Fibroblast of mammary gland (primary cell): ENCODE measurements around the gene EXOC8.

Experiments
- DNase-seq: peaks from one replicate; pipeline ENCODE4 v3.0.0-alpha.2; 2010; ENCODE audit warnings: low read depth
- H3K4me3 ChIP-seq: 2 replicates; pipeline ENCODE4 v1.5.1; 2011; ENCODE audit warnings: low read depth, mild to moderate bottlenecking, low read length, moderate library complexity; ENCODE audit not compliant: control insufficient read depth
- TF ChIP-seq, protein P1 (sequence below): conservative IDR thresholded peaks from 2 replicates; pipeline ENCODE4 v1.5.1; 2011; ENCODE audit warnings: low read depth, low read length, inconsistent platforms; ENCODE audit not compliant: control insufficient read depth, insufficient read depth

EXOC8 gene, protein sequence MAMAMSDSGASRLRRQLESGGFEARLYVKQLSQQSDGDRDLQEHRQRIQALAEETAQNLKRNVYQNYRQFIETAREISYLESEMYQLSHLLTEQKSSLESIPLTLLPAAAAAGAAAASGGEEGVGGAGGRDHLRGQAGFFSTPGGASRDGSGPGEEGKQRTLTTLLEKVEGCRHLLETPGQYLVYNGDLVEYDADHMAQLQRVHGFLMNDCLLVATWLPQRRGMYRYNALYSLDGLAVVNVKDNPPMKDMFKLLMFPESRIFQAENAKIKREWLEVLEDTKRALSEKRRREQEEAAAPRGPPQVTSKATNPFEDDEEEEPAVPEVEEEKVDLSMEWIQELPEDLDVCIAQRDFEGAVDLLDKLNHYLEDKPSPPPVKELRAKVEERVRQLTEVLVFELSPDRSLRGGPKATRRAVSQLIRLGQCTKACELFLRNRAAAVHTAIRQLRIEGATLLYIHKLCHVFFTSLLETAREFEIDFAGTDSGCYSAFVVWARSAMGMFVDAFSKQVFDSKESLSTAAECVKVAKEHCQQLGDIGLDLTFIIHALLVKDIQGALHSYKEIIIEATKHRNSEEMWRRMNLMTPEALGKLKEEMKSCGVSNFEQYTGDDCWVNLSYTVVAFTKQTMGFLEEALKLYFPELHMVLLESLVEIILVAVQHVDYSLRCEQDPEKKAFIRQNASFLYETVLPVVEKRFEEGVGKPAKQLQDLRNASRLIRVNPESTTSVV

DNA sequence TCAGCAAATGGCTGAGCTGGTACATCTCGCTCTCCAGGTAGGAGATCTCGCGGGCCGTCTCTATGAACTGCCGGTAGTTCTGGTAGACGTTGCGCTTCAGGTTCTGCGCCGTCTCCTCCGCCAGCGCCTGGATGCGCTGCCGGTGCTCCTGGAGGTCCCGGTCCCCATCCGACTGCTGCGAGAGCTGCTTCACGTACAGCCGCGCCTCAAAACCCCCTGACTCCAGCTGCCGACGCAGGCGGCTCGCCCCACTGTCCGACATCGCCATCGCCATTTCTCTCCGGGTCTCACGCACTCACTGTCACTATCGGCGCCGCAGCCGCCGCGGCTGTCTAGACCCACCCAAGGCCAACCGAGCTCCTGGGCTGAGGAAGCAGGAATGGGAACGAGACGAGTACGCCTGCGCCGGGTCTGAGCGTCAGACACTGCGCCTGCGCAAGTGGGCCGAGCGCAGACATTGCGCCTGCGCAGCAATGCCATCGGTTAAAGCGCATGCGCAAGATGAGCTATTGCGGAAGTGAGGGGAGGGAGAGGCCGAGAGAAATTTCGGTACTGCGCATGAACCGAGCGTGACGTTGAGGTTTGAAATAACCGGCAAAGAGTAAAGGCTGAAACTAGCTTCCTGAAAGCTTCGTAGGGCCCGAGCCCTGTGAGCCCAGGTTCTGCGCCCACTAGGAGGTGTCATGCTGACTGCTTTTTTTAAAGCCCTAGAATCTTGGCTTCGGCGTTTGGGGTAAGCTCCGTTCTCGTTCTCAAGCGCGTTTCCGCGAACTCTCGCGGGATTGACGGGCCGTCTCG lies at the start of gene EXOC8:
EXOC8 (minus strand) TSS at position 381 of the 798 bp plus-strand sequence; CDS start at position 274, 107 bp downstream.
- peak; percentile 97 for DNase-seq
- peak within 1 kb of the TSS; percentile 99 for H3K4me3 ChIP-seq
- TF ChIP-seq, protein P1, sequence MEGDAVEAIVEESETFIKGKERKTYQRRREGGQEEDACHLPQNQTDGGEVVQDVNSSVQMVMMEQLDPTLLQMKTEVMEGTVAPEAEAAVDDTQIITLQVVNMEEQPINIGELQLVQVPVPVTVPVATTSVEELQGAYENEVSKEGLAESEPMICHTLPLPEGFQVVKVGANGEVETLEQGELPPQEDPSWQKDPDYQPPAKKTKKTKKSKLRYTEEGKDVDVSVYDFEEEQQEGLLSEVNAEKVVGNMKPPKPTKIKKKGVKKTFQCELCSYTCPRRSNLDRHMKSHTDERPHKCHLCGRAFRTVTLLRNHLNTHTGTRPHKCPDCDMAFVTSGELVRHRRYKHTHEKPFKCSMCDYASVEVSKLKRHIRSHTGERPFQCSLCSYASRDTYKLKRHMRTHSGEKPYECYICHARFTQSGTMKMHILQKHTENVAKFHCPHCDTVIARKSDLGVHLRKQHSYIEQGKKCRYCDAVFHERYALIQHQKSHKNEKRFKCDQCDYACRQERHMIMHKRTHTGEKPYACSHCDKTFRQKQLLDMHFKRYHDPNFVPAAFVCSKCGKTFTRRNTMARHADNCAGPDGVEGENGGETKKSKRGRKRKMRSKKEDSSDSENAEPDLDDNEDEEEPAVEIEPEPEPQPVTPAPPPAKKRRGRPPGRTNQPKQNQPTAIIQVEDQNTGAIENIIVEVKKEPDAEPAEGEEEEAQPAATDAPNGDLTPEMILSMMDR = no peak

DNA sequence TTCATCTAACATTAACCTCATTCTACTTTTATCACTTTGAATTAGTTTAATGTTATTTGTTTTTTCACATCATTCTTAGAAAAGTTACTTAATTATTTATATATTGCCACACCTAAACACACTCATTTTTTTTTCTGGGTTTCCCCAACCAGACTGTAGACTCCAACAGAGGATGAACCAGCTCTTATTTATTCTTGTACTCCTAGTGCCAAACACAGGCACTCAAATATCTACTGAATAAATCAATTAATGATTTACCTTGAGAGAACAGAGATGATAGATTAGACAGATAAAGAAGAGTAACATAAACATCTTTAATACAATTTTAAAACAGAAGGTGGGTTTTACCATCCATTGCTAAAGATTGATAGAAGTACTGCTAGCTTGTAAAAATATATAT lies 48.8 kb upstream of the EXOC8 start:
- TF ChIP-seq, protein P1 = no peak

DNA sequence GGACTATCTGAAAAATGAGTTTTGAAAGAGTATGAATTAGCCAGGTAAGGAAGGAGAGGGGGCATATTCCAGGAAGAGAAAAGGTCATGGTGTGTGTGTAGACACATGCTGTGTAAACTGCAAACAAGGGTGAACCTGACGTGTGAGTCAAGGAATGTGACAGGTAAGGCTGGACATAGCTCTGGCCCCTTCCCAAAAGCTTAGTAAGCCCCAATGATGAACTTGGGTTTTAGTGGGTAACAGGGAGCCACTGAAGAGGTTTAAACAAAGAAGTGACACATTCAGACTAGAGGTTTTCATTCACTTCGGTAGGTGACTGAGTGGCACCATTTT lies 47.7 kb upstream of the EXOC8 start:
- no peak for DNase-seq
- TF ChIP-seq, protein P1 = no peak
- no peak overlapping the region for H3K4me3 ChIP-seq

More for the DNA sequence above, 48.8 kb upstream of the EXOC8 start:
- DNase-seq = no peak
- no peak overlapping the region for H3K4me3 ChIP-seq

DNA sequence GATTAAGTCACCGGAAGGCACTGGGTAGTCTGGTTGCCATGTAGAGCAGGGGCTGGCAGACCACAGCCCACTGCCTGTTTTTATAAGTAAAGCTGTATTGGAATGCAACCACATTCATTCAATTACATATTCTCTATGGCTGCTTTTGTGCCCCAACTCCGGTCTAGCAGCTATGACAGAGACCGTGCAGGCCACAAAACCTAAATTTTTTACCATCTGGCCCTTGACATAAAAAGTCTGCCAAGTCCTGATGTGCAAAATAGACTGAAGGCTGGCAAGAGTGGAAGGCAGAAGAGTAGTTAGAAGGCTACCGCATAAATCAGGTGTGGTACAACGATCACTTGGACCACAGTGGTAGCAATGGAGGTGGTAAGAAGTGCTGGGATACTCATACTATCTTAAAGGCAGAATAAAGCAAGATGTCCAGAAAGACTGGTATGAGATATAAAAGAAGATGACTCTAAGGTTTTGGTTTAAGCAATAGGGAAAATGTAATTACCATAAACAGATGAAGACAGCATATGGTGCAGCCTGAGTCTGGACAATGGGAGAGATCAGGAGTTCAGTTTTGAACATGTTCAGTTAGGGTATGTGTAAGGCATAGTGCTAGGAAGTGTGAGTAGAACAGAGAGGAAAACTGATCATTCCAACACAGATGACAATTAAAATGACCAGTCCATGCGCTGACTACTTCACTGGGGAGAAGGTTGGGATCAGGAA lies 47.2 kb upstream of the EXOC8 start:
- H3K4me3 ChIP-seq = no peak overlapping the region
- no peak for DNase-seq

DNA sequence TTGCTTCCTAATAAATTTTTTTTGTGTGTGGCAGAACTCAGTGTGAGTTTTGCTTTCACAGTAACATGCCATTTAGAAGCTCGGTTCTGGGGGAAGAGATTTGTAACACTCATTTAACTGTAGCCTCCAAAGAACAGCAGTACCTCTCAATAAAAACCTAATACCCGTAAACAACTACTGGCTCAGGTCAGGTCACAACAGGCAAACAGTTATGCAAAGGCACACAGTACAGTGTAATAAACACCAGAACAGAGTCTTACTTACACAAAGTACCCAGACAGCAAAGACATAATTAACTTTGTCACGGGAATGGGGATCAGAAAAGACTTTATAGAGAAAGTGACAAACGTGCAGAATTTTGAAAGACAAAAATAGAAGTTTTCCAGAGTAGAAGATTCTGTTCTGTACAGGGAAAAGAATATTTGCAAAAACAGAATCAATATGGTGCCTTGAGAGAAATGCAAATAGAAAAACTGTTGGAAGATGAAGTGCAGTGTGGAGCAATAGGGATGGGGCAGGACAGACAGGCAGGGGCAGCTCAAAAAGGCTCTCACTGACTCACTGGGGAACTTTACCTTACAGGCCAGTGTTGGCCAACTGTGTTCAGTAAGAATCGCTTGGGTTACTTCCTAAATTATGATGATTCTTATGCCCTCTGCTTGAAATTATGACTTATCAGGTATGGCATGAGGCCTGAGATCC lies 45.7 kb upstream of the EXOC8 start:
- no peak overlapping the region for H3K4me3 ChIP-seq
- TF ChIP-seq, protein P1 = no peak
- DNase-seq = peak; percentile 58

More for the DNA sequence above, 47.2 kb upstream of the EXOC8 start:
- TF ChIP-seq, protein P1 = no peak

DNA sequence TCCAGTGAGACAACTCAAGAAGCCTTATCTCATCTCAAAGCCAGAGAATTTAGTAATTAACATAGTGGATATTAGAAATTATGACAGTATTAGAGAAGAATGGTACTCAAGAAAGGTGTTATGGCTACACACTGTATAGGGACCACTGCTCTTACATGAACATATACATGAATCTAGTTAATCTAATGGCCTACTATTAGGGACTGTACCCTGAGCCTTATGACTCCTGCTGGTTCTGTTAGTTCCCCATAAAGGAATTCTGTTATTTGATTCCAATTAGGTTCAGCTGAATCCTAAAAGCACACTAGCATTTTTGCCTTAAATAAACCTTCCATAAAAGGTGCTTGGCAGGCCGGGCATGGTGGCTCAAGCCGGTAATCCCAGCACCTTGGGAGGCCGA lies 44.8 kb upstream of the EXOC8 start:
- TF ChIP-seq, protein P1 = no peak

More for the DNA sequence above, 44.8 kb upstream of the EXOC8 start:
- H3K4me3 ChIP-seq = no peak overlapping the region
- DNase-seq = no peak
